Liver (tissue), 9 donors: ENCODE data around the gene PPP2R5B. TPM values are rescaled to one million over a fixed set of nuclear protein-coding genes. Genes with fewer than 3 reads are reported as not detected.

Experiments used
- DNase-seq: peaks from one replicate; pipeline ENCODE4 v3.0.0-alpha.2; 2017; ENCODE audit warnings: low spot score
- H3K27ac ChIP-seq, 2 donors: one replicate each; pipeline ENCODE4 v1.7.0; 2013; ENCODE audit warnings: inconsistent platforms in 2 of 2, low read length in 2 of 2, control low read depth in 1 of 2, low read depth in 1 of 2, mild to moderate bottlenecking in 1 of 2
- H3K27me3 ChIP-seq, 4 donors: one replicate each; pipeline versions ENCODE4 v1.6.1 to v1.7.0; 2013; ENCODE audit warnings: low read length in 3 of 4, inconsistent platforms in 1 of 4, mild to moderate bottlenecking in 1 of 4, moderate library complexity in 1 of 4; ENCODE audit not compliant: control insufficient read depth in 4 of 4, insufficient read depth in 4 of 4
- H3K36me3 ChIP-seq, 4 donors: one replicate each; pipeline versions ENCODE4 v1.6.1 to v1.7.0; 2013; ENCODE audit warnings: low read length in 3 of 4, mild to moderate bottlenecking in 3 of 4, low read depth in 1 of 4, moderate library complexity in 1 of 4; ENCODE audit not compliant: control insufficient read depth in 4 of 4, insufficient read depth in 3 of 4
- H3K4me1 ChIP-seq, 4 donors: one replicate each; pipeline versions ENCODE4 v1.6.1 to v1.7.0; 2013; ENCODE audit warnings: low read length in 3 of 4, mild to moderate bottlenecking in 3 of 4, moderate library complexity in 1 of 4; ENCODE audit not compliant: control insufficient read depth in 4 of 4, insufficient read depth in 4 of 4
- H3K4me3 ChIP-seq, 3 donors: one replicate each; pipeline versions ENCODE4 v1.6.1 to v1.7.0; 2013; ENCODE audit warnings: low read length in 3 of 3, control low read depth in 1 of 3, low read depth in 1 of 3, mild to moderate bottlenecking in 1 of 3
- H3K9ac ChIP-seq, 2 donors: one replicate each; pipeline ENCODE4 v1.7.0; 2013; ENCODE audit warnings: low read length in 2 of 2, mild to moderate bottlenecking in 2 of 2, moderate library complexity in 2 of 2, control low read depth in 1 of 2, low read depth in 1 of 2
- H3K9me3 ChIP-seq, 4 donors: one replicate each; pipeline versions ENCODE4 v1.6.1 to v1.7.0; 2013; ENCODE audit warnings: low read length in 3 of 4; ENCODE audit not compliant: control insufficient read depth in 4 of 4
- EGR1 ChIP-seq, 2 donors: IDR thresholded peaks; 2 replicates each; pipeline ENCODE4 v1.6.1; 2016 to 2018; ENCODE audit warnings: antibody characterized with exemption in 2 of 2, low read depth in 2 of 2
- FOXA1 ChIP-seq: IDR thresholded peaks from 2 replicates; pipeline ENCODE4 v1.6.1; 2016; ENCODE audit warnings: antibody characterized with exemption
- FOXA2 ChIP-seq: IDR thresholded peaks from 2 replicates; pipeline ENCODE4 v1.6.1; 2016; ENCODE audit warnings: antibody characterized with exemption
- GABPA ChIP-seq, 2 donors: IDR thresholded peaks in 1 of 2; conservative IDR thresholded peaks in 1 of 2; 2 replicates each; pipeline ENCODE4 v1.6.1; 2016; ENCODE audit warnings: antibody characterized with exemption in 2 of 2, mild to moderate bottlenecking in 1 of 2, moderate library complexity in 1 of 2
- HNF4A ChIP-seq, 2 donors: conservative IDR thresholded peaks; 2 replicates each; pipeline ENCODE4 v1.6.1; 2016; ENCODE audit warnings: antibody characterized with exemption in 2 of 2, mild to moderate bottlenecking in 2 of 2
- HNF4G ChIP-seq: IDR thresholded peaks from 2 replicates; pipeline ENCODE4 v1.6.1; 2016; ENCODE audit warnings: antibody characterized with exemption
- JUND ChIP-seq, 2 donors: IDR thresholded peaks; 2 replicates each; pipeline ENCODE4 v1.6.1; 2016; ENCODE audit warnings: antibody characterized with exemption in 2 of 2
- NR2F2 ChIP-seq: IDR thresholded peaks from 2 replicates; pipeline ENCODE4 v1.6.1; 2016; ENCODE audit warnings: antibody characterized with exemption
- RAD21 ChIP-seq, 2 donors: IDR thresholded peaks; 2 replicates each; pipeline ENCODE4 v1.6.1; 2016; ENCODE audit warnings: antibody characterized with exemption in 2 of 2, mild to moderate bottlenecking in 2 of 2
- RXRA ChIP-seq, 2 donors: IDR thresholded peaks; 2 replicates each; pipeline ENCODE4 v1.6.1; 2017 to 2018; ENCODE audit warnings: antibody characterized with exemption in 2 of 2, mild to moderate bottlenecking in 1 of 2
- SP1 ChIP-seq: IDR thresholded peaks from 2 replicates; pipeline ENCODE4 v1.6.1; 2018; ENCODE audit warnings: antibody characterized with exemption, mild to moderate bottlenecking
- TAF1 ChIP-seq: conservative IDR thresholded peaks from 2 replicates; pipeline ENCODE4 v1.6.1; 2016; ENCODE audit warnings: antibody characterized with exemption, mild to moderate bottlenecking
- YY1 ChIP-seq: IDR thresholded peaks from 2 replicates; pipeline ENCODE4 v1.6.1; 2016; ENCODE audit warnings: antibody characterized with exemption, mild to moderate bottlenecking
- WGBS: extraction: QIAGEN DNeasy Blood & Tissue Kit; methylation state at CpG from one replicate; pipeline ENCODE4 v1.1.7; 2013; 5-methylcytosine and 5-hydroxymethylcytosine counted together
- polyA plus RNA-seq, 2 donors: library from polyadenylated mRNA; stranded (reverse) in 1 of 2; unstranded in 1 of 2; fragments of 200-250 nt in 1 of 2; fragments of >200 nt in 1 of 2; fragmentation: Nextera tagmentation in 1 of 2; extraction: Ambion mirVana in 1 of 2; gene quantifications; one replicate each; pipeline versions ENCODE4 v1.2.1 to v1.2.3, GENCODE V29; 2013 to 2015
- total RNA-seq, 2 donors: library from RNA; depleted of rRNA; stranded (reverse); fragments of >200 nt; gene quantifications; one replicate each; pipeline ENCODE4 v1.2.3, GENCODE V29; 2014
- TF ChIP-seq, protein P1 (sequence below): fragments of 150-350 bp; IDR thresholded peaks from 2 replicates; pipeline ENCODE4 v1.5.1; 2017; ENCODE audit warnings: improper control_type of control experiment, low read depth, low read length; ENCODE audit not compliant: missing input control
- TF ChIP-seq, protein P2 (sequence below): IDR thresholded peaks from 2 replicates; pipeline ENCODE4 v1.6.1; 2016; ENCODE audit warnings: antibody characterized with exemption, mild to moderate bottlenecking
- TF ChIP-seq, protein P3 (sequence below): IDR thresholded peaks from 2 replicates; pipeline ENCODE4 v1.6.1; 2016; ENCODE audit warnings: antibody characterized with exemption
- TF ChIP-seq, protein P4 (sequence below): IDR thresholded peaks from 2 replicates; pipeline ENCODE4 v1.6.1; 2016; ENCODE audit warnings: antibody characterized with exemption
- TF ChIP-seq, protein P5 (sequence below): IDR thresholded peaks from 2 replicates; pipeline ENCODE4 v1.6.1; 2016; ENCODE audit warnings: antibody characterized with exemption
- donor health status: healthy.
- donor health status: healthy.
- donor health status: healthy.
- donor health status: healthy.
- donor health status: healthy.

The PPP2R5B gene
- total and polyA plus RNA-seq, 4 donors: 2.9 to 6.6 (median 5.1) TPM

DNA sequence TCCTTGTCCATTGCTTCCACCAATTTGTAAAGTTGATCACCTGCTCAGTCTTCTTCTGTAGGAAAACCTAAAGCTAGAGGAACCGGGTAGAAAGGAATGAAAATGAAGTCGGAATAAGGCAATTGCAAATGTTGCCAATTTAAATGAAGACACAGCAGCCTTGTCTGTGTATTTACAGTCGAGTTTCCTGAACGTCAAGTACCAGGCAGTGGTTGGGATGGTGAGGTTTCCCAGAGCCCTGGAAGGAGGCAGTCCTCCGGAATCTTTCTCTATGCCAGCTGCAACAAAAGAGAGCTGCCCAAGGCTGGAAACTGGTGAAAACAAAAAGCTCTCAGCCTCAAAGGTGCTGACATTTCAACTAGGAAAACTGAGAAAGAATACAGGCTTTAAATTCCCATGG lies 29.7 kb downstream of the PPP2R5B start:
- WGBS: 61% methylated on average over 5 of the region's 5 CpGs
- Histone ChIP-seq H3K27ac (no peak overlapping the region), H3K27me3 (no peaks in the 10 kb centered on the region), H3K9me3 (no peaks in the 10 kb centered on the region), H3K36me3 (no peaks in the 10 kb centered on the region), H3K4me1 (no peaks in the 10 kb centered on the region), H3K4me3 (no peak overlapping the region), H3K9ac (no peak overlapping the region)
- no peak for DNase-seq
- no peak for TF ChIP-seq HNF4A (conservative IDR thresholded peaks at IDR 0.05)
- TF ChIP-seq, protein P1, sequence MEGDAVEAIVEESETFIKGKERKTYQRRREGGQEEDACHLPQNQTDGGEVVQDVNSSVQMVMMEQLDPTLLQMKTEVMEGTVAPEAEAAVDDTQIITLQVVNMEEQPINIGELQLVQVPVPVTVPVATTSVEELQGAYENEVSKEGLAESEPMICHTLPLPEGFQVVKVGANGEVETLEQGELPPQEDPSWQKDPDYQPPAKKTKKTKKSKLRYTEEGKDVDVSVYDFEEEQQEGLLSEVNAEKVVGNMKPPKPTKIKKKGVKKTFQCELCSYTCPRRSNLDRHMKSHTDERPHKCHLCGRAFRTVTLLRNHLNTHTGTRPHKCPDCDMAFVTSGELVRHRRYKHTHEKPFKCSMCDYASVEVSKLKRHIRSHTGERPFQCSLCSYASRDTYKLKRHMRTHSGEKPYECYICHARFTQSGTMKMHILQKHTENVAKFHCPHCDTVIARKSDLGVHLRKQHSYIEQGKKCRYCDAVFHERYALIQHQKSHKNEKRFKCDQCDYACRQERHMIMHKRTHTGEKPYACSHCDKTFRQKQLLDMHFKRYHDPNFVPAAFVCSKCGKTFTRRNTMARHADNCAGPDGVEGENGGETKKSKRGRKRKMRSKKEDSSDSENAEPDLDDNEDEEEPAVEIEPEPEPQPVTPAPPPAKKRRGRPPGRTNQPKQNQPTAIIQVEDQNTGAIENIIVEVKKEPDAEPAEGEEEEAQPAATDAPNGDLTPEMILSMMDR: no peak
- TF ChIP-seq JUND (IDR thresholded peaks at IDR 0.05): no peak
- TF ChIP-seq, protein P2, sequence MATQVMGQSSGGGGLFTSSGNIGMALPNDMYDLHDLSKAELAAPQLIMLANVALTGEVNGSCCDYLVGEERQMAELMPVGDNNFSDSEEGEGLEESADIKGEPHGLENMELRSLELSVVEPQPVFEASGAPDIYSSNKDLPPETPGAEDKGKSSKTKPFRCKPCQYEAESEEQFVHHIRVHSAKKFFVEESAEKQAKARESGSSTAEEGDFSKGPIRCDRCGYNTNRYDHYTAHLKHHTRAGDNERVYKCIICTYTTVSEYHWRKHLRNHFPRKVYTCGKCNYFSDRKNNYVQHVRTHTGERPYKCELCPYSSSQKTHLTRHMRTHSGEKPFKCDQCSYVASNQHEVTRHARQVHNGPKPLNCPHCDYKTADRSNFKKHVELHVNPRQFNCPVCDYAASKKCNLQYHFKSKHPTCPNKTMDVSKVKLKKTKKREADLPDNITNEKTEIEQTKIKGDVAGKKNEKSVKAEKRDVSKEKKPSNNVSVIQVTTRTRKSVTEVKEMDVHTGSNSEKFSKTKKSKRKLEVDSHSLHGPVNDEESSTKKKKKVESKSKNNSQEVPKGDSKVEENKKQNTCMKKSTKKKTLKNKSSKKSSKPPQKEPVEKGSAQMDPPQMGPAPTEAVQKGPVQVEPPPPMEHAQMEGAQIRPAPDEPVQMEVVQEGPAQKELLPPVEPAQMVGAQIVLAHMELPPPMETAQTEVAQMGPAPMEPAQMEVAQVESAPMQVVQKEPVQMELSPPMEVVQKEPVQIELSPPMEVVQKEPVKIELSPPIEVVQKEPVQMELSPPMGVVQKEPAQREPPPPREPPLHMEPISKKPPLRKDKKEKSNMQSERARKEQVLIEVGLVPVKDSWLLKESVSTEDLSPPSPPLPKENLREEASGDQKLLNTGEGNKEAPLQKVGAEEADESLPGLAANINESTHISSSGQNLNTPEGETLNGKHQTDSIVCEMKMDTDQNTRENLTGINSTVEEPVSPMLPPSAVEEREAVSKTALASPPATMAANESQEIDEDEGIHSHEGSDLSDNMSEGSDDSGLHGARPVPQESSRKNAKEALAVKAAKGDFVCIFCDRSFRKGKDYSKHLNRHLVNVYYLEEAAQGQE: no peak
- no peak for TF ChIP-seq EGR1 (IDR thresholded peaks at IDR 0.05; ENCODE audit: low read depth in 2 of 2)
- no peak for TF ChIP-seq RAD21 (IDR thresholded peaks at IDR 0.05)
- TF ChIP-seq, protein P3, sequence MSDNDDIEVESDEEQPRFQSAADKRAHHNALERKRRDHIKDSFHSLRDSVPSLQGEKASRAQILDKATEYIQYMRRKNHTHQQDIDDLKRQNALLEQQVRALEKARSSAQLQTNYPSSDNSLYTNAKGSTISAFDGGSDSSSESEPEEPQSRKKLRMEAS: no peak
- no peak for TF ChIP-seq RXRA (IDR thresholded peaks at IDR 0.05)
- no peak for TF ChIP-seq HNF4G
- TF ChIP-seq NR2F2: no peak
- no peak for TF ChIP-seq FOXA2
- TF ChIP-seq YY1: no peak
- TF ChIP-seq, protein P4, sequence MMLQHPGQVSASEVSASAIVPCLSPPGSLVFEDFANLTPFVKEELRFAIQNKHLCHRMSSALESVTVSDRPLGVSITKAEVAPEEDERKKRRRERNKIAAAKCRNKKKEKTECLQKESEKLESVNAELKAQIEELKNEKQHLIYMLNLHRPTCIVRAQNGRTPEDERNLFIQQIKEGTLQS: no peak
- TF ChIP-seq SP1: no peak
- no peak for TF ChIP-seq FOXA1
- TF ChIP-seq, protein P5, sequence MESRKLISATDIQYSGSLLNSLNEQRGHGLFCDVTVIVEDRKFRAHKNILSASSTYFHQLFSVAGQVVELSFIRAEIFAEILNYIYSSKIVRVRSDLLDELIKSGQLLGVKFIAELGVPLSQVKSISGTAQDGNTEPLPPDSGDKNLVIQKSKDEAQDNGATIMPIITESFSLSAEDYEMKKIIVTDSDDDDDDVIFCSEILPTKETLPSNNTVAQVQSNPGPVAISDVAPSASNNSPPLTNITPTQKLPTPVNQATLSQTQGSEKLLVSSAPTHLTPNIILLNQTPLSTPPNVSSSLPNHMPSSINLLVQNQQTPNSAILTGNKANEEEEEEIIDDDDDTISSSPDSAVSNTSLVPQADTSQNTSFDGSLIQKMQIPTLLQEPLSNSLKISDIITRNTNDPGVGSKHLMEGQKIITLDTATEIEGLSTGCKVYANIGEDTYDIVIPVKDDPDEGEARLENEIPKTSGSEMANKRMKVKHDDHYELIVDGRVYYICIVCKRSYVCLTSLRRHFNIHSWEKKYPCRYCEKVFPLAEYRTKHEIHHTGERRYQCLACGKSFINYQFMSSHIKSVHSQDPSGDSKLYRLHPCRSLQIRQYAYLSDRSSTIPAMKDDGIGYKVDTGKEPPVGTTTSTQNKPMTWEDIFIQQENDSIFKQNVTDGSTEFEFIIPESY: no peak
- no peak for TF ChIP-seq GABPA (IDR thresholded peaks at IDR 0.05 in 1 of 2, conservative IDR thresholded peaks at IDR 0.05 in 1 of 2)
- no peak for TF ChIP-seq TAF1
